ENCODE data around the gene OR52N1.

Gene OR52N1

GRCh38 chr11:5783255-5783654, 7.8 kb downstream of the OR52N1 start, which contains the start of gene OR52N5:
Gene OR52N5, minus strand, starts transcription at chr11:5783355. Its CDS starts 4,721 bp downstream, at chr11:5778634.
- no peak for DNase-seq (ENCODE audit: extremely low spot score)
- ChIA-PET POLR2A (no interaction called here), CTCF (interaction anchor here (1.2 kb wide), 1 partner anchor 49 kb away, joined by 3 read pairs; no protein-coding TSS in a partner anchor)
- TF ChIP-seq CTCF (IDR thresholded peaks at IDR 0.05; ENCODE audit: control extremely low read depth, extremely low read depth, low read depth, missing control alignments), result no peak

- no peak for TF ChIP-seq CTCF (IDR thresholded peaks at IDR 0.05; ENCODE audit: control extremely low read depth, extremely low read depth, low read depth, missing control alignments)
- POLR2A ChIA-PET, result interaction anchor here (0.6 kb wide), 1 partner anchor 73 kb away, joined by 4 read pairs; no protein-coding TSS in a partner anchor
- CTCF ChIA-PET, result no interaction called here
- no peak for DNase-seq (ENCODE audit: extremely low spot score)
These were observed 24.0 kb downstream of the OR52N1 start for GRCh38 chr11:5767056-5767455.

GRCh38 chr11:5753943-5754342, 37.1 kb downstream of the OR52N1 start, which contains the start of gene OR52N4:
Gene OR52N4, plus strand, starts transcription at chr11:5754243. Its CDS starts 498 bp downstream, at chr11:5754741.
- POLR2A ChIA-PET, result no interaction called here
- TF ChIP-seq CTCF (IDR thresholded peaks at IDR 0.05; ENCODE audit: control extremely low read depth, extremely low read depth, low read depth, missing control alignments), result no peak
- no peak for DNase-seq (ENCODE audit: extremely low spot score)
- CTCF ChIA-PET, result no interaction called here

- no peak for DNase-seq (ENCODE audit: extremely low spot score)
- TF ChIP-seq CTCF (IDR thresholded peaks at IDR 0.05; ENCODE audit: control extremely low read depth, extremely low read depth, low read depth, missing control alignments), result no peak
- POLR2A ChIA-PET, result no interaction called here
- CTCF ChIA-PET, result no interaction called here
These were observed 41.2 kb downstream of the OR52N1 start for GRCh38 chr11:5749836-5750235.

- TF ChIP-seq CTCF (IDR thresholded peaks at IDR 0.05; ENCODE audit: control extremely low read depth, extremely low read depth, low read depth, missing control alignments), result no peak
- POLR2A ChIA-PET, result no interaction called here
- DNase-seq (ENCODE audit: extremely low spot score), result no peak
- CTCF ChIA-PET, result no interaction called here
These were observed 44.5 kb downstream of the OR52N1 start for GRCh38 chr11:5746614-5747013.

- no peak for DNase-seq (ENCODE audit: extremely low spot score)
- TF ChIP-seq CTCF (IDR thresholded peaks at IDR 0.05; ENCODE audit: control extremely low read depth, extremely low read depth, low read depth, missing control alignments), result no peak
- ChIA-PET POLR2A (no interaction called here), CTCF (no interaction called here)
These were observed 52.6 kb downstream of the OR52N1 start for GRCh38 chr11:5738431-5738830.
